ENCODE data around the gene PIBF1. TPM values are rescaled to one million over a fixed set of nuclear protein-coding genes. Genes with fewer than 3 reads are reported as not detected.

Gene PIBF1
- total RNA-seq, 1 experiment from 2014 or later: 12.9 TPM

DNA sequence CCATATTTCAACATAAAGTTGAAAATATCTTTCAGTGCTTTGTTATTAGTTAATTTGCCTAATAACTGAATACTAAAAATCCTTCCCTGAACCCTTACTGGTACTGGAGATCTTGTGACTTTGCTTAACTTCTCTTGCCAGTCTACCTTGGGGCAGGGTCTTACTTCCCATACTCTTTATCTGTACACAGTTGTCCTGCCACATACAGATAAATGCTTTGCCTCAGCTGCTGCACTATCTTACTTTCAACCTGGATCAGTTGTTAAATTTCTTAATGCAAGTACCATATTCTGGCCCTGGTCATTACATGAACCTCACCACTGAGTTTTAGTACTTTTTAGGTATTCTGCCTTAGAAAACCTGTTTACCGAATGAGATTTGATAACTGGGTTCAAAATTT is 107.6 kb downstream of the PIBF1 start (continued):
- TF ChIP-seq AR (CRISPR knock-in tag; IDR thresholded peaks at IDR 0.05) (no peak), TEAD4 (CRISPR knock-in tag; IDR thresholded peaks at IDR 0.05) (no peak), GRHL2 (CRISPR knock-in tag; IDR thresholded peaks at IDR 0.05; ENCODE audit: insufficient replicate concordance, severe bottlenecking) (no peak), KAT7 (CRISPR knock-in tag; IDR thresholded peaks at IDR 0.05; ENCODE audit: borderline replicate concordance) (no peak), E2F5 (CRISPR knock-in tag; IDR thresholded peaks at IDR 0.05) (no peak)
- TF ChIP-seq, protein P1, sequence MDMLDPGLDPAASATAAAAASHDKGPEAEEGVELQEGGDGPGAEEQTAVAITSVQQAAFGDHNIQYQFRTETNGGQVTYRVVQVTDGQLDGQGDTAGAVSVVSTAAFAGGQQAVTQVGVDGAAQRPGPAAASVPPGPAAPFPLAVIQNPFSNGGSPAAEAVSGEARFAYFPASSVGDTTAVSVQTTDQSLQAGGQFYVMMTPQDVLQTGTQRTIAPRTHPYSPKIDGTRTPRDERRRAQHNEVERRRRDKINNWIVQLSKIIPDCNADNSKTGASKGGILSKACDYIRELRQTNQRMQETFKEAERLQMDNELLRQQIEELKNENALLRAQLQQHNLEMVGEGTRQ (CRISPR knock-in tag; IDR thresholded peaks at IDR 0.05): no peak

- DNase-seq (ENCODE audit: low spot score): no peak
- CTCF ChIA-PET: no interaction called here
- Mint-ChIP-seq H3K4me3 (no peak overlapping the region), H3K4me1 (peaks cover 6% of the 10 kb centered on the region), H3K27me3 (ENCODE audit: low read depth) (no peaks in the 10 kb centered on the region), H3K36me3 (peaks cover under 1% of the 10 kb centered on the region; the same call in 1 of the 2 replicates), H3K9me3 (no peaks in the 10 kb centered on the region), H3K27ac (no peak overlapping the region; the same call in 1 of the 2 replicates)
- POLR2A ChIA-PET: no interaction called here
- no peak for ATAC-seq
- no peak for TF ChIP-seq E2F5 (CRISPR knock-in tag; IDR thresholded peaks at IDR 0.05)
- TF ChIP-seq SP1 (CRISPR knock-in tag; conservative IDR thresholded peaks at IDR 0.05): no peak
- no peak for TF ChIP-seq ZBTB43 (CRISPR knock-in tag; IDR thresholded peaks at IDR 0.05)
These were observed 108.6 kb downstream of the PIBF1 start for GRCh38 chr13:72890546-72890945.

- no peak for TF ChIP-seq SP1 (CRISPR knock-in tag; conservative IDR thresholded peaks at IDR 0.05)
- no peak for TF ChIP-seq EMX1 (CRISPR knock-in tag; IDR thresholded peaks at IDR 0.05)
- no peak for TF ChIP-seq ATF1 (CRISPR knock-in tag; IDR thresholded peaks at IDR 0.05)
- TF ChIP-seq, protein P2, sequence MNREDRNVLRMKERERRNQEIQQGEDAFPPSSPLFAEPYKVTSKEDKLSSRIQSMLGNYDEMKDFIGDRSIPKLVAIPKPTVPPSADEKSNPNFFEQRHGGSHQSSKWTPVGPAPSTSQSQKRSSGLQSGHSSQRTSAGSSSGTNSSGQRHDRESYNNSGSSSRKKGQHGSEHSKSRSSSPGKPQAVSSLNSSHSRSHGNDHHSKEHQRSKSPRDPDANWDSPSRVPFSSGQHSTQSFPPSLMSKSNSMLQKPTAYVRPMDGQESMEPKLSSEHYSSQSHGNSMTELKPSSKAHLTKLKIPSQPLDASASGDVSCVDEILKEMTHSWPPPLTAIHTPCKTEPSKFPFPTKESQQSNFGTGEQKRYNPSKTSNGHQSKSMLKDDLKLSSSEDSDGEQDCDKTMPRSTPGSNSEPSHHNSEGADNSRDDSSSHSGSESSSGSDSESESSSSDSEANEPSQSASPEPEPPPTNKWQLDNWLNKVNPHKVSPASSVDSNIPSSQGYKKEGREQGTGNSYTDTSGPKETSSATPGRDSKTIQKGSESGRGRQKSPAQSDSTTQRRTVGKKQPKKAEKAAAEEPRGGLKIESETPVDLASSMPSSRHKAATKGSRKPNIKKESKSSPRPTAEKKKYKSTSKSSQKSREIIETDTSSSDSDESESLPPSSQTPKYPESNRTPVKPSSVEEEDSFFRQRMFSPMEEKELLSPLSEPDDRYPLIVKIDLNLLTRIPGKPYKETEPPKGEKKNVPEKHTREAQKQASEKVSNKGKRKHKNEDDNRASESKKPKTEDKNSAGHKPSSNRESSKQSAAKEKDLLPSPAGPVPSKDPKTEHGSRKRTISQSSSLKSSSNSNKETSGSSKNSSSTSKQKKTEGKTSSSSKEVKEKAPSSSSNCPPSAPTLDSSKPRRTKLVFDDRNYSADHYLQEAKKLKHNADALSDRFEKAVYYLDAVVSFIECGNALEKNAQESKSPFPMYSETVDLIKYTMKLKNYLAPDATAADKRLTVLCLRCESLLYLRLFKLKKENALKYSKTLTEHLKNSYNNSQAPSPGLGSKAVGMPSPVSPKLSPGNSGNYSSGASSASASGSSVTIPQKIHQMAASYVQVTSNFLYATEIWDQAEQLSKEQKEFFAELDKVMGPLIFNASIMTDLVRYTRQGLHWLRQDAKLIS (CRISPR knock-in tag; IDR thresholded peaks at IDR 0.05; ENCODE audit: borderline replicate concordance): no peak
- TF ChIP-seq TEAD4 (CRISPR knock-in tag; IDR thresholded peaks at IDR 0.05): no peak
- TF ChIP-seq, protein P3, sequence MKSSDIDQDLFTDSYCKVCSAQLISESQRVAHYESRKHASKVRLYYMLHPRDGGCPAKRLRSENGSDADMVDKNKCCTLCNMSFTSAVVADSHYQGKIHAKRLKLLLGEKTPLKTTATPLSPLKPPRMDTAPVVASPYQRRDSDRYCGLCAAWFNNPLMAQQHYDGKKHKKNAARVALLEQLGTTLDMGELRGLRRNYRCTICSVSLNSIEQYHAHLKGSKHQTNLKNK (CRISPR knock-in tag; IDR thresholded peaks at IDR 0.05): no peak
- TF ChIP-seq USF1 (CRISPR knock-in tag; IDR thresholded peaks at IDR 0.05): no peak
- no peak for TF ChIP-seq HMGA2 (CRISPR knock-in tag; IDR thresholded peaks at IDR 0.05)
- no peak for TF ChIP-seq ETV6 (CRISPR knock-in tag; IDR thresholded peaks at IDR 0.05)
- no peak for TF ChIP-seq ZNF232 (CRISPR knock-in tag; IDR thresholded peaks at IDR 0.05)
- DNase-seq (ENCODE audit: low spot score): no peak
- peaks cover 6% of the 10 kb centered on the region for H3K4me1 Mint-ChIP-seq
- peaks cover 6% of the 10 kb centered on the region for H3K9me3 Mint-ChIP-seq
- ATAC-seq: no peak
- ChIA-PET CTCF (no interaction called here), POLR2A (no interaction called here)
- H3K27me3 Mint-ChIP-seq (ENCODE audit: low read depth): no peaks in the 10 kb centered on the region
- H3K27ac Mint-ChIP-seq: no peak overlapping the region
- H3K36me3 Mint-ChIP-seq: peaks cover 10% of the 10 kb centered on the region
- no peak overlapping the region for H3K4me3 Mint-ChIP-seq
These were observed 109.5 kb downstream of the PIBF1 start for GRCh38 chr13:72891423-72891822.

Measured in WTC11 (cell line).